MM.1S (cell line): ENCODE measurements around the gene KSR1.

ENCODE experiments used
- DNase-seq: peaks from one replicate; pipeline ENCODE4 v3.0.0-alpha.2; 2015
- H2AFZ ChIP-seq: fragments of 300-600 bp; sonication (generic); 2 replicates; pipeline ENCODE4 v1.6.0; 2016; ENCODE audit warnings: antibody characterized with exemption, low read length
- H3F3A ChIP-seq: fragments of 300-600 bp; sonication (generic); 2 replicates; pipeline ENCODE4 v1.6.1; 2016; ENCODE audit warnings: mild to moderate bottlenecking, antibody characterized with exemption, low read length, moderate library complexity, mixed read lengths; ENCODE audit not compliant: insufficient read depth
- H3K27ac ChIP-seq: fragments of 300-600 bp; sonication (generic); 2 replicates; pipeline ENCODE4 v1.5.1; 2016; ENCODE audit warnings: mild to moderate bottlenecking, low read length
- H3K27me3 ChIP-seq: fragments of 300-600 bp; sonication (generic); replicated peaks from 2 replicates; pipeline ENCODE4 v1.6.0; 2016; ENCODE audit warnings: low read length; ENCODE audit not compliant: insufficient read depth
- H3K36me3 ChIP-seq: fragments of 300-600 bp; sonication (generic); replicated peaks from 2 replicates; pipeline ENCODE4 v1.6.1; 2016; ENCODE audit warnings: mild to moderate bottlenecking, low read length, mixed read lengths; ENCODE audit not compliant: insufficient read depth
- H3K4me1 ChIP-seq: fragments of 300-600 bp; sonication (generic); 2 replicates; pipeline ENCODE4 v1.6.1; 2016; ENCODE audit warnings: low read length, mixed read lengths
- H3K4me2 ChIP-seq: fragments of 300-600 bp; sonication (generic); 2 replicates; pipeline ENCODE4 v1.6.0; 2016; ENCODE audit warnings: low read depth, low read length
- H3K4me3 ChIP-seq: fragments of 300-600 bp; sonication (generic); 2 replicates; pipeline ENCODE4 v1.5.1; 2016; ENCODE audit warnings: low read length, mixed read lengths
- H3K79me2 ChIP-seq: fragments of 300-600 bp; sonication (generic); 2 replicates; pipeline ENCODE4 v1.6.1; 2016; ENCODE audit warnings: mixed run types, low read length, mixed read lengths
- H3K9ac ChIP-seq: fragments of 300-600 bp; sonication (generic); 2 replicates; pipeline ENCODE4 v1.6.1; 2016; ENCODE audit warnings: low read length, mixed read lengths
- H3K9me2 ChIP-seq: fragments of 300-600 bp; sonication (generic); replicated peaks from 2 replicates; pipeline ENCODE4 v1.6.1; 2016; ENCODE audit warnings: mild to moderate bottlenecking, low read length, mixed read lengths; ENCODE audit not compliant: insufficient read depth
- H3K9me3 ChIP-seq: fragments of 300-600 bp; sonication (generic); replicated peaks from 2 replicates; pipeline ENCODE4 v1.6.1; 2016; ENCODE audit warnings: mild to moderate bottlenecking, low read length, mixed read lengths; ENCODE audit not compliant: insufficient read depth
- H4K20me1 ChIP-seq: fragments of 300-600 bp; sonication (generic); 2 replicates; pipeline ENCODE4 v1.6.1; 2016; ENCODE audit warnings: mild to moderate bottlenecking, low read length, moderate library complexity, mixed read lengths; ENCODE audit not compliant: insufficient read depth
- CTCF ChIP-seq: fragments of 300-600 bp; sonication (generic); IDR thresholded peaks from 2 replicates; pipeline ENCODE4 v1.5.1; 2016; ENCODE audit warnings: antibody characterized with exemption, low read length, mixed read lengths
- EZH2 ChIP-seq: fragments of 300-600 bp; sonication (generic); optimal IDR thresholded peaks from 2 replicates; pipeline ENCODE3; 2017; ENCODE audit warnings: low read depth, mild to moderate bottlenecking, antibody characterized with exemption, low read length, mixed read lengths
- EZH2phosphoT487 ChIP-seq: fragments of 300-600 bp; sonication (generic); IDR thresholded peaks from 2 replicates; pipeline ENCODE4 v1.6.1; 2018; ENCODE audit warnings: antibody characterized with exemption, low read length

Gene KSR1

GRCh38 chr17:27461192-27461859 lies 5.1 kb downstream of the KSR1 start:
- Histone ChIP-seq H3K4me3 (no peak overlapping the region), H3K9me3 (no peaks in the 10 kb centered on the region), H3K9ac (no peak overlapping the region), H3K4me1 (no peaks in the 10 kb centered on the region), H3K4me2 (no peak overlapping the region), H3K79me2 (no peaks in the 10 kb centered on the region), H3K27me3 (no peaks in the 10 kb centered on the region), H2AFZ (no peak overlapping the region), H3K27ac (no peak overlapping the region), H4K20me1 (no peaks in the 10 kb centered on the region), H3F3A (no peaks in the 10 kb centered on the region), H3K36me3 (no peaks in the 10 kb centered on the region), H3K9me2 (no peaks in the 10 kb centered on the region)
- no peak for DNase-seq
- no peak for TF ChIP-seq CTCF
- no peak for TF ChIP-seq EZH2
- TF ChIP-seq EZH2phosphoT487, result no peak

GRCh38 chr17:27462149-27462548 lies 5.9 kb downstream of the KSR1 start:
- TF ChIP-seq EZH2, result no peak
- no peak for TF ChIP-seq CTCF
- TF ChIP-seq EZH2phosphoT487, result no peak
- DNase-seq, result no peak
- no peaks in the 10 kb centered on the region for H3K36me3 ChIP-seq
- H3K9ac ChIP-seq, result no peak overlapping the region
- H4K20me1 ChIP-seq, result no peaks in the 10 kb centered on the region
- no peaks in the 10 kb centered on the region for H3K27me3 ChIP-seq
- H3K4me1 ChIP-seq, result no peaks in the 10 kb centered on the region
- H3K27ac ChIP-seq, result no peak overlapping the region
- no peaks in the 10 kb centered on the region for H3F3A ChIP-seq
- no peaks in the 10 kb centered on the region for H3K9me3 ChIP-seq
- no peak overlapping the region for H2AFZ ChIP-seq
- H3K4me2 ChIP-seq, result no peak overlapping the region
- H3K79me2 ChIP-seq, result no peaks in the 10 kb centered on the region
- no peak overlapping the region for H3K4me3 ChIP-seq
- no peaks in the 10 kb centered on the region for H3K9me2 ChIP-seq

GRCh38 chr17:27462714-27463113 lies 6.5 kb downstream of the KSR1 start:
- Histone ChIP-seq H3K4me1 (no peaks in the 10 kb centered on the region), H4K20me1 (no peaks in the 10 kb centered on the region), H3K9me3 (no peaks in the 10 kb centered on the region), H3F3A (no peaks in the 10 kb centered on the region), H3K27ac (no peak overlapping the region), H3K27me3 (no peaks in the 10 kb centered on the region), H2AFZ (no peak overlapping the region), H3K36me3 (no peaks in the 10 kb centered on the region), H3K4me2 (no peak overlapping the region), H3K9me2 (no peaks in the 10 kb centered on the region), H3K9ac (no peak overlapping the region), H3K4me3 (no peak overlapping the region), H3K79me2 (no peaks in the 10 kb centered on the region)
- DNase-seq, result no peak
- TF ChIP-seq CTCF (no peak), EZH2phosphoT487 (no peak), EZH2 (no peak)
